T47D (cell line): Measurements from ENCODE around the gene PDE4B.

Experiments used
- DNase-seq, 2 experiments: peaks; one replicate each; pipeline versions ENCODE4 v3.0.0 to v3.0.0-alpha.2; 2011 to 2012; ENCODE audit warnings: low read depth in 1 of 2, low spot score in 1 of 2
- JUND ChIP-seq: IDR thresholded peaks from 2 replicates; pipeline ENCODE4 v1.6.1; 2012; ENCODE audit warnings: low read depth
- in situ Hi-C: cut with HindIII; loops from 2 replicates; pipeline ENCODE4 v1.10.0; 2016; ENCODE audit warnings: low sequenced_read_pairs, low pct_unique_long_range_greater_than_20kb

The PDE4B gene

GRCh38 chr1:66262208-66262963 is 469.7 kb downstream of the PDE4B start:
- in situ Hi-C loops = no loop called here
- DNase-seq = peak; percentile 4 to 78
- TF ChIP-seq JUND = peak; percentile 57; the same call in 1 of the 2 replicates

GRCh38 chr1:66265268-66265667 is 472.6 kb downstream of the PDE4B start:
- DNase-seq = no peak
- no peak for TF ChIP-seq JUND
- in situ Hi-C loops = no loop called here

DNA sequence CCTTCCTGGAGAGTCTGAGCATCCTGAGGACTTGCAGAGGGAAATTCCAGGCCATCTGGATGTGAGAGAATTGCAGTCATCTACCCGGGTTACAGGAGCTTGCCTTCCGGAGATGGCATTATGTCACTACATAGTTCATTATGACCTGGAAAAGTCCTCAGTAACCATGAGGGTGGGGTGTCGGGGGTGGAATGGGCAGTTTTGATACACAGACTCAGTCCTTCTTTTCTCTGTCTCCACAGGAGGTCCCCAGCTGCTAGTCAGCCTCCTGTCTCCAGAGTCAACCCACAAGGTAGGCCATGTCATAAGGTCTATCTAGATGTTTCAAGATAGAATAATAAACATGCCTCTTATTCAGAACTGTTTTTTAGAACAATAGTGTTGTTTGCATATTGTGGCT is 473.1 kb downstream of the PDE4B start:
- no peak for DNase-seq
- in situ Hi-C loops = no loop called here
- TF ChIP-seq JUND = no peak

- TF ChIP-seq JUND = no peak
- DNase-seq = peak in 1 of 2 experiments; percentile 36
- in situ Hi-C loops = no loop called here
These were observed 473.7 kb downstream of the PDE4B start for GRCh38 chr1:66266350-66266749.

GRCh38 chr1:66266756-66267155 is 474.1 kb downstream of the PDE4B start:
- TF ChIP-seq JUND = no peak
- in situ Hi-C loops = no loop called here
- DNase-seq = no peak

DNA sequence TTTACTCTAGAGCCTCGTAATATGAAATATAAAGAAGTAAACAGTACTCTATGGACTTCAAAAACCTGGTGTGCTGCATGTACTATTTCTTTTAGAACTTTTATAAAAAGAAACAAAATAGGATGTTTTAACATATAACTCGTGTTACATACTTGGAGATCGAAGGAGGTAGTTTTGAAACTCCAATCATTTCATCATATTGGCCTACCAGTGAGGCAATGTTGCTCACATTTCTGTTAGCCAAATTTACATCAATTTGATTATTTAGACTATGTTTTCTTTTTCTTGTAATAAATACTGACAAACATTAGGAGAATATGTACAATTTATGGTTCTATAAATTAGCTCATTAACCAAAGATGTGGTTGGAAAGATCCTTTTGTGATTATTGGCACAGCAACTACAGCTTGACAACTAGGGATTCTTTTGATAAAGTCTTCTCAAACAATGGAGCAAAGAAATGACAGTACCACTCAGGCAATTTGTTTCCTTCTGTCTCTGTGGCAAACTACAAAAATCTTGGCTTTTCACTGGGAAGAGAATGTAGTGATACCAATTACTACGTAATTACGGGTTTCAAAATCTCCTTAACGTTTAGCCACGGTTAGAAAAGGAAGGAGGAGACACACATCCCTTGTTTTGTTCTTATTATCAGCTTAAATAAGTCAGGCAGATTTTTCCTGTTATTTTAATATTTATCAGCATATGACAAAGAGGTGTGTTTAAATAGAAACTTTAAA is 474.7 kb downstream of the PDE4B start:
- DNase-seq = no peak
- in situ Hi-C loops = no loop called here
- TF ChIP-seq JUND = no peak

DNA sequence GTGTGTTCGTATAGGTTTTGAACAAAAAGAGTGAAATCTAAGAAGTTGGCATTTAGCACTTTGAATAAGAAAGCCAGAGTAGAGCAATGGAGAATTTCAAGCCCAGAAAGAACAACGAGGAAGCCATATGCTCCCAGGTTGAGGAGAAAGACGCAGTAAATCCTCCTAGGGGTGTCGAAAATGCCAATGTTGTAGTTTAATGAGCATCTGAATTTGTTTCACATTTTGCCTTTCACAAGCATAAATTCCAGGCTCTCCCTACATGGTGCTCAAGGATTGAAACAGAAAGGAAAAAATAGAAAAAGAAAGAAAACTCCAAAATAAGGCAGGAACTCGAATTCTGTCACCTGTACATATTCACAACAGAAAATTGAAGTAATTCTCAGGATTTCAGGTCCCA is 476.5 kb downstream of the PDE4B start:
- no peak for TF ChIP-seq JUND
- in situ Hi-C loops = no loop called here
- no peak for DNase-seq

DNA sequence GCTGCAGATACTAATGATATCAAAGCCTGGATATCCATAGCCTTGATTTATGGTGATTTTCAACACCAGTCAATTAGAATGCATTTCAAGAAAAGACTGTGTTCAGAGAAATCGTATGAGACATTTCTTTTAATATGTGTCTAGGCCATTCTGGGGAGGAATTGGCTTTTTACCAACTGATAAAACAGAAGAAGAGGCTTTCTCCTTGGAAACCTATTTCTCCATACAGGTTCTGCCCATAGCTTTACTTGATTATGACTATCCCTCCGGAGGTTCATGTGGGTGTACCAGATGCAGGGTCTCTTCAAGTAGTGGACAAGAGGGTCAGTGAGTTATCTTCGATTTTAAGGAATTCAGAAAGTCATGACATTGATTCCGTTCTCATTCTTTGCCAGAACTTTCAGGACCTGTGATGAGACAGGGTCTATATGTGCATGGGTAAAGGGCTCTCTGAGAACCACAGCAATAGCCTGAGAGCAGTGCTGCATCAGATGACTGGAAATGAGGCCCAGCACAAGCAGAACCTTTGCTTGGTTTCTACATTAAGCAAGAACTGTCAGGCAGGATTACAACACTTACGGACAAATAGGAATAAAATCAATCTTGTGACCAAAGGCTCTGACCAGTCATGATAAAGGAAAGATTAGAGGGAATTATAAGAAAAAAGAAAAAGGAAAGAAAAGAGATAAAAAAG is 477.6 kb downstream of the PDE4B start:
- TF ChIP-seq JUND = no peak
- no peak for DNase-seq
- in situ Hi-C loops = no loop called here

- in situ Hi-C loops = no loop called here
- TF ChIP-seq JUND = peak; percentile 52; the same call in 1 of the 2 replicates
- DNase-seq = peak; percentile 7 to 59
These were observed 478.7 kb downstream of the PDE4B start for GRCh38 chr1:66271216-66271903.

DNA sequence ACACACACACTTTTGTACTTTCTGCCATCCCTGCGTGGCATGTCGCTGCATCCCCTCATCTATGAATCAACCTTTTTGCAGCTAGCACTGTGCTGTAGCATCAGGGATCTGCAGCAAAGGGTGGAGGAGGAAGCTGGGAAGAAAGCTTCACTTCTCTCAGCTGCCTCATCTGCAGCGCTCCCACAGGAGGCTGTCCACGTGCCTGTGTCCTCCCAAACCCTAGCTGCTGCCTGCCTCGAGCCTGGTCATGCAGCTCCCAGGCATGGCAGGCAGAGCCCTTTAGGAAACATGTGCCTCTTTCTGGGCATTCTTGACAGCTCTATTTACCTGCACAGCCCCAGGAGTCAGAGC is 479.2 kb downstream of the PDE4B start:
- in situ Hi-C loops = no loop called here
- TF ChIP-seq JUND = no peak
- DNase-seq = no peak

DNA sequence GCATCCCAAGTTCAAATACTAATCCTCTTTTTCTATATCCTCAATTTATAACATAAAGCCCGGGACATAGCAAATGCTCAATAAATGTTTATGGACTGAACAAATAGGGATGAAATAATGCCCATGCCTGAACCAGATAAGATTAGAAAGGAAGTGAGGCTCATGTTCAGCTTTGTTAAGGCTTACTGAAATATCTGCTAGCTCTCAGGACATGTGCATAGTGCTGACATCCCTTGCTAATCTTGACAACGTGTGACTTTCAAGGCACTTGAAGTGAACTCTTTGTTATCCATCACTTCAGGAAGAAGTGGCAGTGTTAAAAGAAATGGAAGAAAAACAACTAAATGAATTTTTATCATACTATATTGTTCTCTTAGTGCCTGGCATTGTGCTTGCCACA is 481.0 kb downstream of the PDE4B start:
- in situ Hi-C loops = no loop called here

DNA sequence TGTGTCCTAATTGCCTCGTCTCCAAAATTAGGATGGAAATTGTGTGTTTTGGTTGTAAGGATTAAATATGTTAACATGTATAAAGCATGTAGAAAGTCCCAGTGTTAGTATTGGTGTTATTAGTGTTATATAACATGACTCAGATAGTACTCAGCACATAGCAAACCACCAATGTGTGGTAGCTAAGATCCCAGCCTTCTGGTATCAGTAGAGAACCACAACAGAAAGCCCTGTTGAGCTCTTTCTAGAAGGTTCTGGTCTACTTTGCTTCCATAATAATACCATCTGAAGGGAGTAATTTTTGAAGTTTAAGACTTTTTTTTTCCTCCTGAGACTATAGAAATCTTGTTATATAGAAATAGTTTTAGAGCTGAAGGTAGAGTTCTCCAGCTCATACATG is 481.9 kb downstream of the PDE4B start:
- in situ Hi-C loops = no loop called here
- DNase-seq = no peak
- TF ChIP-seq JUND = no peak

More for the DNA sequence above, 481.0 kb downstream of the PDE4B start:
- DNase-seq = no peak
- TF ChIP-seq JUND = no peak
